ENCODE data around the gene TMEM115. TPM values are rescaled to one million over a fixed set of nuclear protein-coding genes. Genes with fewer than 3 reads are reported as not detected.

TMEM115 gene
- total and polyA plus RNA-seq, 2 donors from 2014 or later = 40.1 to 54.0 TPM

DNA sequence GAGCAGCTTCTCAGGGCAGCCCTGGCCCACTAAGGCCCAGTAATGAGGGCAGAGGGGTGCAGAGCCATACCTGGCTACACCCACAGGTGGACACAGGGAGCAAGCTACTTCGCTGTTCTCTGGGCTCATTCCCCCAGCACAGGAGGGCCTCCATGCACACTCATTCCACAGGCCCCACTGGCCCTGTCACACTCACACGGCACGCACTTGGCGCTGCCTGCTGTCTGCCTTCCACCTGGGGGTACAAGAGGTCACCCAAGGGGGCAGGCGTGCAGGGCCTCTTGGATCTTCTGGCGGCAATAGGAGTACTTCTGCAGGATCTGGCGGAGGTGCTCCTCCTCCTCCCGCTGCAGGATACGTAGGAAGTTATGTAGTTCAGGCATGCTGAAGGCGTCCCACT, 29.0 kb downstream of the TMEM115 start:
- FAIRE-seq = no peak
- Histone ChIP-seq H3K27ac (ENCODE audit: low read depth in 2 of 2, low read length in 2 of 2) (no peak overlapping the region), H3K9ac (ENCODE audit: low read length in 3 of 3) (no peak overlapping the region), H3K9me3 (ENCODE audit: control insufficient read depth in 2 of 3, insufficient read depth in 1 of 3, low read length in 3 of 3) (no peaks in the 10 kb centered on the region), H3K4me1 (ENCODE audit: control insufficient read depth in 2 of 3, insufficient read depth in 2 of 3, low read depth in 1 of 3, low read length in 3 of 3) (peaks cover 0 to 19% (median 3%) of the 10 kb centered on the region in 3 donors), H3K4me3 (ENCODE audit: low read length in 3 of 3) (no peak overlapping the region), H3K36me3 (ENCODE audit: control insufficient read depth in 2 of 3, insufficient read depth in 3 of 3, low read length in 3 of 3) (peaks cover 4 to 37% (median 23%) of the 10 kb centered on the region in 3 donors), H3K27me3 (ENCODE audit: control insufficient read depth, insufficient read depth, low read length) (no peaks in the 10 kb centered on the region)
- no peak for DNase-seq
- TF ChIP-seq, protein P1, sequence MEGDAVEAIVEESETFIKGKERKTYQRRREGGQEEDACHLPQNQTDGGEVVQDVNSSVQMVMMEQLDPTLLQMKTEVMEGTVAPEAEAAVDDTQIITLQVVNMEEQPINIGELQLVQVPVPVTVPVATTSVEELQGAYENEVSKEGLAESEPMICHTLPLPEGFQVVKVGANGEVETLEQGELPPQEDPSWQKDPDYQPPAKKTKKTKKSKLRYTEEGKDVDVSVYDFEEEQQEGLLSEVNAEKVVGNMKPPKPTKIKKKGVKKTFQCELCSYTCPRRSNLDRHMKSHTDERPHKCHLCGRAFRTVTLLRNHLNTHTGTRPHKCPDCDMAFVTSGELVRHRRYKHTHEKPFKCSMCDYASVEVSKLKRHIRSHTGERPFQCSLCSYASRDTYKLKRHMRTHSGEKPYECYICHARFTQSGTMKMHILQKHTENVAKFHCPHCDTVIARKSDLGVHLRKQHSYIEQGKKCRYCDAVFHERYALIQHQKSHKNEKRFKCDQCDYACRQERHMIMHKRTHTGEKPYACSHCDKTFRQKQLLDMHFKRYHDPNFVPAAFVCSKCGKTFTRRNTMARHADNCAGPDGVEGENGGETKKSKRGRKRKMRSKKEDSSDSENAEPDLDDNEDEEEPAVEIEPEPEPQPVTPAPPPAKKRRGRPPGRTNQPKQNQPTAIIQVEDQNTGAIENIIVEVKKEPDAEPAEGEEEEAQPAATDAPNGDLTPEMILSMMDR (IDR thresholded peaks at IDR 0.05; ENCODE audit: borderline replicate concordance, extremely low read depth, insufficient read depth) = no peak
- intact Hi-C loops (cut with DNase I) = no loop called here

DNA sequence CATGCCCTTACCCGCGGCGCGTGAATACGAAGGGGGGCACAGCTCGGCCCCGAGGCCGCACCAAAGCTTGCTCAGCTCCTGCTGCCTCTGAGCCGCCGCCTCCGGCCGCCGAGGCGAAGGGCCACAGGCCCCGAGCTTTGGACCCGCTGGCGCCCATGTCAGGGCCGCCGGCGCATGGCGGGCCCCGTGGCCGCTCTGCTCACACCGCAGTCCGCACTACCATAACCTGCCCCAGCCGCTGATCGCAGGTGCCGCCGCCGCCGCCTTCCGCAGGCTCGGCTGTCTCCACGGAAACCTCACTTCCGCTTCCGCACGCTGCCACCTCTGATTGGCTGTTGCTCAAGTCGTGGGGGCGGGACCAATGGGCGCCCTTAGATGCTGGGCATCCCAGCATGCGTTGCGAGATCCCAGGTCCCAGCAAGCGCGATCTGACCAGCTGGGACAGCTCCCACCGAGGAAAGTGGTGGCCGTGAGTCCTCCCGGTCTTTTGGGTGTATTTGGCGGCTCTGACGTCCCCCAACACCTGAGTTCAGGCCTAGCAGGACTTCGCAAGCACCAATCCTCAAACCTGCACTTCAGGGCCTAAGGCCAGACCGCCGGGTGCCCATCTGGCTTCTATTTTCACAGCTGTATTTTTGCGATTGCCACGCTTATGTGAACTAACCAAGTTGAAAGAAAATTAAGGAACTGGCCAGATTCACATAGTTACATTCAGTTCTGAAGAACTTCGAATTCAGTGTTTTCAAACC, 31.2 kb downstream of the TMEM115 start, which contains the start of gene TUSC2:
TSS of gene TUSC2 (minus strand) at position 281 of the 749 bp plus-strand sequence. CDS start at position 157, 124 bp downstream.
- DNase-seq (peak; percentile 97 to 99 (median 98)), FAIRE-seq (peak; percentile 52)
- Histone ChIP-seq H3K4me3 (ENCODE audit: low read length in 3 of 3) (peak within 1 kb of the TSS; percentile 68 to 89 (median 70)), H3K9ac (ENCODE audit: low read length in 3 of 3) (peak within 1 kb of the TSS; percentile 44 to 90 (median 84)), H3K27ac (ENCODE audit: low read depth in 2 of 2, low read length in 2 of 2) (peak within 1 kb of the TSS; percentile 77 to 87), H3K36me3 (ENCODE audit: control insufficient read depth in 2 of 3, insufficient read depth in 3 of 3, low read length in 3 of 3) (peaks cover 4 to 41% (median 23%) of the 10 kb centered on the region in 3 donors), H3K9me3 (ENCODE audit: control insufficient read depth in 2 of 3, insufficient read depth in 1 of 3, low read length in 3 of 3) (no peaks in the 10 kb centered on the region), H3K4me1 (ENCODE audit: control insufficient read depth in 2 of 3, insufficient read depth in 2 of 3, low read depth in 1 of 3, low read length in 3 of 3) (peaks cover 0 to 22% (median 12%) of the 10 kb centered on the region in 3 donors), H3K27me3 (ENCODE audit: control insufficient read depth, insufficient read depth, low read length) (no peaks in the 10 kb centered on the region)
- intact Hi-C loops (cut with DNase I) = no loop called here
- TF ChIP-seq, protein P1 (IDR thresholded peaks at IDR 0.05; ENCODE audit: borderline replicate concordance, extremely low read depth, insufficient read depth) = no peak

DNA sequence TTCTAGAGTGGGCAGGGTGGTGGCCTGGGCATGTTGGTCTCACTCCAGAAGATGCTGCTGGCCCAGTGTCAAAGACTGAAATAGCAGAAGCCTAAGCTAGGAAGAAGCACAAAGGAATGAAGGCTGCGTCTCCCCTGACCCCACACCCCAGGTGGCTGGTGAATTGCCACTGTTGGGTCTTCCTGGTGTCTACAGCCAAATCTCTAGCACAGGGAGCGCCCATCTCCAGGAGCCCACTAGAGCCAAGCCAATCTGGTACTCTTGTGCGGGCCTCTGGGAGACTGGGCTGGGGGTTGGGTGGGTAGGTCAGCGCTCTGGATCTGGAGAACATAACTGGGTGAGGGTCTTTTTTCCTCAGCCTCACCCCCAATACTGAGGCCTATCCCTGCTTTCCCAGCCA, 32.2 kb downstream of the TMEM115 start:
- H3K27ac ChIP-seq (ENCODE audit: low read depth in 2 of 2, low read length in 2 of 2) = no peak overlapping the region
- H3K36me3 ChIP-seq (ENCODE audit: control insufficient read depth in 2 of 3, insufficient read depth in 3 of 3, low read length in 3 of 3) = peaks cover 4 to 40% (median 23%) of the 10 kb centered on the region in 3 donors
- no peaks in the 10 kb centered on the region for H3K27me3 ChIP-seq (ENCODE audit: control insufficient read depth, insufficient read depth, low read length)
- FAIRE-seq (no peak), DNase-seq (no peak)
- H3K4me3 ChIP-seq (ENCODE audit: low read length in 3 of 3) = peak overlapping the region; percentile 68 to 89 (median 70)
- peaks cover 0 to 27% (median 12%) of the 10 kb centered on the region in 3 donors for H3K4me1 ChIP-seq (ENCODE audit: control insufficient read depth in 2 of 3, insufficient read depth in 2 of 3, low read depth in 1 of 3, low read length in 3 of 3)
- peak overlapping the region in 2 of 3 donors; percentile 44 to 90 for H3K9ac ChIP-seq (ENCODE audit: low read length in 3 of 3)
- TF ChIP-seq, protein P1 (IDR thresholded peaks at IDR 0.05; ENCODE audit: borderline replicate concordance, extremely low read depth, insufficient read depth) = no peak
- no peaks in the 10 kb centered on the region for H3K9me3 ChIP-seq (ENCODE audit: control insufficient read depth in 2 of 3, insufficient read depth in 1 of 3, low read length in 3 of 3)
- intact Hi-C loops (cut with DNase I) = no loop called here

Data from kidney (tissue), 14 donors.